Measurements from ENCODE around the gene LYPLA2.
"Not testable (repeated sequence)": the region's sequence is repeated elsewhere in the genome, so short reads cannot be mapped to it uniquely, and the experiment has no call there.

Gene LYPLA2

GRCh38 chr1:23801338-23801748, 10.4 kb downstream of the LYPLA2 start:
- TF ChIP-seq ZNF274 (IDR thresholded peaks at IDR 0.05; ENCODE audit: low read depth, low read length), result no peak

GRCh38 chr1:23801876-23802275, 10.9 kb downstream of the LYPLA2 start:
- TF ChIP-seq ZNF274 (IDR thresholded peaks at IDR 0.05; ENCODE audit: low read depth, low read length), result no peak
- H3K4me3 ChIP-seq (ENCODE audit: low read length), result no peak overlapping the region

More at GRCh38 chr1:23801338-23801748, 10.4 kb downstream of the LYPLA2 start:
- peak overlapping the region; percentile 63 for H3K4me3 ChIP-seq (ENCODE audit: low read length)

- H3K4me3 ChIP-seq (ENCODE audit: low read length), result not testable (repeated sequence)
Observed at GRCh38 chr1:23802809-23803342, 11.9 kb downstream of the LYPLA2 start.

GRCh38 chr1:23803674-23804073, 12.7 kb downstream of the LYPLA2 start:
- no peak for TF ChIP-seq ZNF274 (IDR thresholded peaks at IDR 0.05; ENCODE audit: low read depth, low read length)
- H3K4me3 ChIP-seq (ENCODE audit: low read length), result no peak overlapping the region

GRCh38 chr1:23804183-23804835, 13.4 kb downstream of the LYPLA2 start:
- TF ChIP-seq ZNF274 (IDR thresholded peaks at IDR 0.05; ENCODE audit: low read depth, low read length), result no peak
- H3K4me3 ChIP-seq (ENCODE audit: low read length), result no peak overlapping the region

GRCh38 chr1:23805025-23805424, 14.1 kb downstream of the LYPLA2 start:
- no peak for TF ChIP-seq ZNF274 (IDR thresholded peaks at IDR 0.05; ENCODE audit: low read depth, low read length)
- H3K4me3 ChIP-seq (ENCODE audit: low read length), result no peak overlapping the region

GRCh38 chr1:23806280-23806679, 15.3 kb downstream of the LYPLA2 start:
- H3K4me3 ChIP-seq (ENCODE audit: low read length), result no peak overlapping the region
- TF ChIP-seq ZNF274 (IDR thresholded peaks at IDR 0.05; ENCODE audit: low read depth, low read length), result no peak

- H3K4me3 ChIP-seq (ENCODE audit: low read length), result no peak overlapping the region
- no peak for TF ChIP-seq ZNF274 (IDR thresholded peaks at IDR 0.05; ENCODE audit: low read depth, low read length)
Observed at GRCh38 chr1:23807453-23807852, 16.5 kb downstream of the LYPLA2 start.

- TF ChIP-seq ZNF274 (IDR thresholded peaks at IDR 0.05; ENCODE audit: low read depth, low read length), result no peak
- no peak overlapping the region for H3K4me3 ChIP-seq (ENCODE audit: low read length)
Observed at GRCh38 chr1:23809751-23810171, 18.8 kb downstream of the LYPLA2 start.

GRCh38 chr1:23810818-23811540, 20.0 kb downstream of the LYPLA2 start:
- H3K4me3 ChIP-seq (ENCODE audit: low read length), result no peak overlapping the region
- TF ChIP-seq ZNF274 (IDR thresholded peaks at IDR 0.05; ENCODE audit: low read depth, low read length), result no peak

GRCh38 chr1:23814016-23814415, 23.1 kb downstream of the LYPLA2 start:
- no peak for TF ChIP-seq ZNF274 (IDR thresholded peaks at IDR 0.05; ENCODE audit: low read depth, low read length)
- H3K4me3 ChIP-seq (ENCODE audit: low read length), result no peak overlapping the region

GRCh38 chr1:23816361-23816760, 25.4 kb downstream of the LYPLA2 start:
- TF ChIP-seq ZNF274 (IDR thresholded peaks at IDR 0.05; ENCODE audit: low read depth, low read length), result no peak
- H3K4me3 ChIP-seq (ENCODE audit: low read length), result no peak overlapping the region

GRCh38 chr1:23816906-23817305, 26.0 kb downstream of the LYPLA2 start:
- H3K4me3 ChIP-seq (ENCODE audit: low read length), result no peak overlapping the region
- no peak for TF ChIP-seq ZNF274 (IDR thresholded peaks at IDR 0.05; ENCODE audit: low read depth, low read length)

- no peak overlapping the region for H3K4me3 ChIP-seq (ENCODE audit: low read length)
- no peak for TF ChIP-seq ZNF274 (IDR thresholded peaks at IDR 0.05; ENCODE audit: low read depth, low read length)
Observed at GRCh38 chr1:23817633-23818032, 26.7 kb downstream of the LYPLA2 start.

- H3K4me3 ChIP-seq (ENCODE audit: low read length), result no peak overlapping the region
- TF ChIP-seq ZNF274 (IDR thresholded peaks at IDR 0.05; ENCODE audit: low read depth, low read length), result no peak
Observed at GRCh38 chr1:23823767-23824166, 32.8 kb downstream of the LYPLA2 start.
